IMR-90 (cell line): Measurements from ENCODE around the gene ZFPL1.

Experiments used
- CEBPB ChIP-seq: IDR thresholded peaks from 2 replicates; pipeline ENCODE4 v1.6.1; 2012; ENCODE audit warnings: low read depth, low read length, improper control_type of control experiment
- FOS ChIP-seq: fragments of 150-350 bp; IDR thresholded peaks from 2 replicates; pipeline ENCODE4 v1.6.1; 2016; ENCODE audit warnings: low read depth, low read length
- MAZ ChIP-seq: IDR thresholded peaks from 2 replicates; pipeline ENCODE4 v1.6.1; 2012; ENCODE audit warnings: low read depth, mild to moderate bottlenecking, low read length, improper control_type of control experiment, moderate library complexity, borderline replicate concordance
- POLR2A ChIP-seq: IDR thresholded peaks from 2 replicates; pipeline ENCODE4 v1.6.1; 2012; ENCODE audit warnings: mild to moderate bottlenecking, low read depth, low read length
- RCOR1 ChIP-seq: IDR thresholded peaks from 2 replicates; pipeline ENCODE4 v1.6.1; 2012; ENCODE audit warnings: mild to moderate bottlenecking, low read length, improper control_type of control experiment; ENCODE audit not compliant: insufficient replicate concordance
- RFX5 ChIP-seq: IDR thresholded peaks from 2 replicates; pipeline ENCODE4 v1.8.0; 2012; ENCODE audit warnings: low read depth, mild to moderate bottlenecking, low read length, moderate library complexity
- TF ChIP-seq, protein P1 (sequence below): conservative IDR thresholded peaks from 2 replicates; pipeline ENCODE4 v1.5.1; 2012; ENCODE audit warnings: mild to moderate bottlenecking, low read depth, low read length, improper control_type of control experiment
- TF ChIP-seq, protein P2 (sequence below): fragments of 150-350 bp; IDR thresholded peaks from 2 replicates; pipeline ENCODE4 v1.6.1; 2016; ENCODE audit warnings: low read depth, mild to moderate bottlenecking, low read length, moderate library complexity, borderline replicate concordance

GRCh38 chr11:65072631-65072966, 11.4 kb upstream of the ZFPL1 start:
- TF ChIP-seq, protein P1, sequence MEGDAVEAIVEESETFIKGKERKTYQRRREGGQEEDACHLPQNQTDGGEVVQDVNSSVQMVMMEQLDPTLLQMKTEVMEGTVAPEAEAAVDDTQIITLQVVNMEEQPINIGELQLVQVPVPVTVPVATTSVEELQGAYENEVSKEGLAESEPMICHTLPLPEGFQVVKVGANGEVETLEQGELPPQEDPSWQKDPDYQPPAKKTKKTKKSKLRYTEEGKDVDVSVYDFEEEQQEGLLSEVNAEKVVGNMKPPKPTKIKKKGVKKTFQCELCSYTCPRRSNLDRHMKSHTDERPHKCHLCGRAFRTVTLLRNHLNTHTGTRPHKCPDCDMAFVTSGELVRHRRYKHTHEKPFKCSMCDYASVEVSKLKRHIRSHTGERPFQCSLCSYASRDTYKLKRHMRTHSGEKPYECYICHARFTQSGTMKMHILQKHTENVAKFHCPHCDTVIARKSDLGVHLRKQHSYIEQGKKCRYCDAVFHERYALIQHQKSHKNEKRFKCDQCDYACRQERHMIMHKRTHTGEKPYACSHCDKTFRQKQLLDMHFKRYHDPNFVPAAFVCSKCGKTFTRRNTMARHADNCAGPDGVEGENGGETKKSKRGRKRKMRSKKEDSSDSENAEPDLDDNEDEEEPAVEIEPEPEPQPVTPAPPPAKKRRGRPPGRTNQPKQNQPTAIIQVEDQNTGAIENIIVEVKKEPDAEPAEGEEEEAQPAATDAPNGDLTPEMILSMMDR = no peak
- TF ChIP-seq CEBPB (no peak), POLR2A (no peak), RFX5 (no peak), FOS (no peak), RCOR1 (no peak), MAZ (no peak)
- TF ChIP-seq, protein P2, sequence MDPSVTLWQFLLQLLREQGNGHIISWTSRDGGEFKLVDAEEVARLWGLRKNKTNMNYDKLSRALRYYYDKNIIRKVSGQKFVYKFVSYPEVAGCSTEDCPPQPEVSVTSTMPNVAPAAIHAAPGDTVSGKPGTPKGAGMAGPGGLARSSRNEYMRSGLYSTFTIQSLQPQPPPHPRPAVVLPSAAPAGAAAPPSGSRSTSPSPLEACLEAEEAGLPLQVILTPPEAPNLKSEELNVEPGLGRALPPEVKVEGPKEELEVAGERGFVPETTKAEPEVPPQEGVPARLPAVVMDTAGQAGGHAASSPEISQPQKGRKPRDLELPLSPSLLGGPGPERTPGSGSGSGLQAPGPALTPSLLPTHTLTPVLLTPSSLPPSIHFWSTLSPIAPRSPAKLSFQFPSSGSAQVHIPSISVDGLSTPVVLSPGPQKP = no peak
